Measurements from ENCODE around the gene TTLL3. TPM values are rescaled to one million over a fixed set of nuclear protein-coding genes. Genes with fewer than 3 reads are reported as not detected.

TTLL3 gene
- total and polyA plus RNA-seq, 2 of the 4 experiments (the other 2 are of a cell fraction): 6.8 to 43.4 TPM

DNA sequence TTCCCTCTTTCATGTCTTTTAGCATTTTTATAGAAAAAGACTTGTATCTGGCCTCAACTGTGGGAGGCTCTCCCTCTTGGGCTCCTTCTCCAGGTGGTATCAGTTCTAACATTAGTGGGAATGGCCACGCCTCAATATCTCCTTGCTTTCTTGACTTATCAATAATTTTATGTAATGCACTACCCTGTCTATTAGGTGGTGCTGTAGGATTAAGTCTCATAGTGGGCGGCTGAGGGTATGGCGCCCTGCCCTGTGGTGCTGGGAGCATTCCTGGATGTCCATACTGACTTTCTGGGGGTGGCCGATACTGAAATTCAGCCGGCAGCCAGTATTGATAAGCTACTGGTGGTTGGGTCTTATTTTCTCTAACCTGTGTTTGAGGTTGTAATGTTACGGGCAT is 42.5 kb downstream of the TTLL3 start:
- Histone ChIP-seq H2BK5ac (ENCODE audit: low read depth, low read length, poor library complexity, severe bottlenecking) (no peak overlapping the region), H4K5ac (ENCODE audit: low read depth, low read length) (no peak overlapping the region), H3K4me1 (ENCODE audit: control insufficient read depth, insufficient read depth, low read length) (no peaks in the 10 kb centered on the region), H3K79me1 (ENCODE audit: low read depth in 1 of 2, low read length in 2 of 2) (no peaks in the 10 kb centered on the region), H2BK120ac (ENCODE audit: low read depth, low read length) (no peak overlapping the region), H3K4me2 (ENCODE audit: low read depth, low read length) (no peak overlapping the region), H4K91ac (ENCODE audit: insufficient read depth, low read depth, low read length) (no peak overlapping the region), H3K23ac (ENCODE audit: low read depth, low read length) (no peak overlapping the region), H3K9me3 (ENCODE audit: control insufficient read depth, insufficient read depth, low read length) (no peaks in the 10 kb centered on the region), H4K20me1 (ENCODE audit: insufficient read depth, low read length) (no peaks in the 10 kb centered on the region), H3K9me1 (ENCODE audit: insufficient read depth, low read length) (no peaks in the 10 kb centered on the region), H3K36me3 (ENCODE audit: control insufficient read depth, insufficient read depth, low read length) (no peaks in the 10 kb centered on the region), H3K56ac (ENCODE audit: extremely low read depth, insufficient read depth, low read length) (no peak overlapping the region), H3K4me3 (ENCODE audit: insufficient read depth, low read depth, low read length) (no peak overlapping the region), H2BK20ac (ENCODE audit: low read depth, low read length) (no peak overlapping the region), H2AK5ac (ENCODE audit: low read depth, low read length) (no peak overlapping the region), H4K8ac (ENCODE audit: low read depth in 2 of 2, low read length in 2 of 2) (no peak overlapping the region), H3K4ac (ENCODE audit: low read depth, low read length) (no peak overlapping the region), H3K27ac (ENCODE audit: insufficient read depth, low read length) (no peak overlapping the region), H2AK9ac (replicated peaks; ENCODE audit: low read depth, low read length, poor library complexity) (no peak overlapping the region), H2BK15ac (ENCODE audit: low read depth, low read length) (no peak overlapping the region), H3K9ac (ENCODE audit: low read depth, low read length) (no peak overlapping the region), H3K18ac (ENCODE audit: low read depth, low read length) (no peak overlapping the region), H3K14ac (replicated peaks; ENCODE audit: low read depth, low read length) (no peak overlapping the region), H2AFZ (replicated peaks; ENCODE audit: low read length, poor library complexity) (no peak overlapping the region), H3K27me3 (ENCODE audit: control insufficient read depth, insufficient read depth, low read length) (peaks cover 9% of the 10 kb centered on the region)
- CTCF ChIA-PET: no interaction called here
- no peak for DNase-seq
- 95% methylated on average over 3 of the region's 6 CpGs; no CpG with 5 or more reads in 1 of the 2 experiments for WGBS, 2 experiments (ENCODE audit: extremely low coverage in 2 of 2, insufficient read length in 1 of 2)
- TF ChIP-seq SMC3 (IDR thresholded peaks at IDR 0.05; ENCODE audit: low read depth, low read length) (no peak), RAD21 (IDR thresholded peaks at IDR 0.05; ENCODE audit: low read length) (no peak), MXI1 (IDR thresholded peaks at IDR 0.05; ENCODE audit: borderline replicate concordance, low read depth, low read length) (no peak), CHD1 (IDR thresholded peaks at IDR 0.05; ENCODE audit: low read depth, low read length) (no peak), RCOR1 (IDR thresholded peaks at IDR 0.05; ENCODE audit: insufficient replicate concordance, low read length) (no peak), BHLHE40 (IDR thresholded peaks at IDR 0.05; ENCODE audit: low read depth, low read length) (no peak), RFX5 (IDR thresholded peaks at IDR 0.05; ENCODE audit: low read depth, low read length) (no peak), NFE2L2 (IDR thresholded peaks at IDR 0.05; ENCODE audit: low read depth, low read length) (no peak), MAZ (IDR thresholded peaks at IDR 0.05; ENCODE audit: borderline replicate concordance, low read depth, low read length) (no peak), CEBPB (IDR thresholded peaks at IDR 0.05; ENCODE audit: low read depth, low read length) (no peak), FOS (IDR thresholded peaks at IDR 0.05; ENCODE audit: low read depth, low read length) (no peak), POLR2A (IDR thresholded peaks at IDR 0.05; ENCODE audit: low read depth, low read length) (no peak)
- TF ChIP-seq, protein P1, sequence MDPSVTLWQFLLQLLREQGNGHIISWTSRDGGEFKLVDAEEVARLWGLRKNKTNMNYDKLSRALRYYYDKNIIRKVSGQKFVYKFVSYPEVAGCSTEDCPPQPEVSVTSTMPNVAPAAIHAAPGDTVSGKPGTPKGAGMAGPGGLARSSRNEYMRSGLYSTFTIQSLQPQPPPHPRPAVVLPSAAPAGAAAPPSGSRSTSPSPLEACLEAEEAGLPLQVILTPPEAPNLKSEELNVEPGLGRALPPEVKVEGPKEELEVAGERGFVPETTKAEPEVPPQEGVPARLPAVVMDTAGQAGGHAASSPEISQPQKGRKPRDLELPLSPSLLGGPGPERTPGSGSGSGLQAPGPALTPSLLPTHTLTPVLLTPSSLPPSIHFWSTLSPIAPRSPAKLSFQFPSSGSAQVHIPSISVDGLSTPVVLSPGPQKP (IDR thresholded peaks at IDR 0.05; ENCODE audit: borderline replicate concordance, low read depth, low read length): no peak
- TF ChIP-seq, protein P2, sequence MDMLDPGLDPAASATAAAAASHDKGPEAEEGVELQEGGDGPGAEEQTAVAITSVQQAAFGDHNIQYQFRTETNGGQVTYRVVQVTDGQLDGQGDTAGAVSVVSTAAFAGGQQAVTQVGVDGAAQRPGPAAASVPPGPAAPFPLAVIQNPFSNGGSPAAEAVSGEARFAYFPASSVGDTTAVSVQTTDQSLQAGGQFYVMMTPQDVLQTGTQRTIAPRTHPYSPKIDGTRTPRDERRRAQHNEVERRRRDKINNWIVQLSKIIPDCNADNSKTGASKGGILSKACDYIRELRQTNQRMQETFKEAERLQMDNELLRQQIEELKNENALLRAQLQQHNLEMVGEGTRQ (IDR thresholded peaks at IDR 0.05; ENCODE audit: low read depth, low read length): no peak
- TF ChIP-seq, protein P3, sequence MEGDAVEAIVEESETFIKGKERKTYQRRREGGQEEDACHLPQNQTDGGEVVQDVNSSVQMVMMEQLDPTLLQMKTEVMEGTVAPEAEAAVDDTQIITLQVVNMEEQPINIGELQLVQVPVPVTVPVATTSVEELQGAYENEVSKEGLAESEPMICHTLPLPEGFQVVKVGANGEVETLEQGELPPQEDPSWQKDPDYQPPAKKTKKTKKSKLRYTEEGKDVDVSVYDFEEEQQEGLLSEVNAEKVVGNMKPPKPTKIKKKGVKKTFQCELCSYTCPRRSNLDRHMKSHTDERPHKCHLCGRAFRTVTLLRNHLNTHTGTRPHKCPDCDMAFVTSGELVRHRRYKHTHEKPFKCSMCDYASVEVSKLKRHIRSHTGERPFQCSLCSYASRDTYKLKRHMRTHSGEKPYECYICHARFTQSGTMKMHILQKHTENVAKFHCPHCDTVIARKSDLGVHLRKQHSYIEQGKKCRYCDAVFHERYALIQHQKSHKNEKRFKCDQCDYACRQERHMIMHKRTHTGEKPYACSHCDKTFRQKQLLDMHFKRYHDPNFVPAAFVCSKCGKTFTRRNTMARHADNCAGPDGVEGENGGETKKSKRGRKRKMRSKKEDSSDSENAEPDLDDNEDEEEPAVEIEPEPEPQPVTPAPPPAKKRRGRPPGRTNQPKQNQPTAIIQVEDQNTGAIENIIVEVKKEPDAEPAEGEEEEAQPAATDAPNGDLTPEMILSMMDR (conservative IDR thresholded peaks at IDR 0.05; ENCODE audit: low read depth, low read length): no peak
- ATAC-seq (ENCODE audit: low read depth): no peak
- dilution Hi-C loops (cut with HindIII; ENCODE audit: low sequenced_read_pairs, unreplicated experiment): no loop called here
- POLR2A ChIA-PET (ENCODE audit: unreplicated experiment): no interaction called here
- in situ Hi-C loops (cut with MboI; ENCODE audit: low sequenced_read_pairs): no loop called here
- no TSS peak for BruUV-seq (replicated peaks)
- intact Hi-C loops (cut with micrococcal nuclease): no loop called here
